GM23338 (cell line): ENCODE results near the gene TCF7L1. TPM values are rescaled to one million over a fixed set of nuclear protein-coding genes. Genes with fewer than 3 reads are reported as not detected.

Source experiments
- ATAC-seq: fragments of 200-7000 bp; cut with Tn5 transposase; 3 replicates; pipeline ENCODE4 v1.9.1; 2020
- DNase-seq: peaks from one replicate; pipeline ENCODE4 v3.0.0-alpha.2; 2015; ENCODE audit warnings: low spot score
- H2AFZ ChIP-seq: fragments of 200-600 bp; sonication (generic); 2 replicates; pipeline ENCODE4 v1.8.0; 2016; ENCODE audit warnings: antibody characterized with exemption, mild to moderate bottlenecking, moderate library complexity
- H3F3A ChIP-seq: fragments of 200-600 bp; sonication (generic); replicated peaks from 2 replicates; pipeline ENCODE4 v1.8.0; 2017; ENCODE audit warnings: antibody characterized with exemption, mixed run types, low read depth
- H3K27ac ChIP-seq: fragments of 200-600 bp; sonication (generic); 2 replicates; pipeline ENCODE4 v1.6.1; 2016; ENCODE audit warnings: low read depth
- H3K27me3 ChIP-seq: fragments of 200-600 bp; sonication (generic); 2 replicates; pipeline ENCODE4 v1.8.0; 2016; ENCODE audit warnings: mild to moderate bottlenecking, mixed run types, moderate library complexity; ENCODE audit not compliant: insufficient read depth
- H3K36me3 ChIP-seq: fragments of 200-600 bp; sonication (generic); 2 replicates; pipeline ENCODE4 v1.8.0; 2016; ENCODE audit warnings: mild to moderate bottlenecking; ENCODE audit not compliant: insufficient read depth
- H3K4me1 ChIP-seq: fragments of 200-600 bp; sonication (generic); 2 replicates; pipeline ENCODE4 v1.8.0; 2016; ENCODE audit warnings: mild to moderate bottlenecking, moderate library complexity; ENCODE audit not compliant: insufficient read depth
- H3K4me2 ChIP-seq: fragments of 200-600 bp; sonication (generic); 2 replicates; pipeline ENCODE4 v1.7.1; 2017; ENCODE audit warnings: mixed run types
- H3K4me3 ChIP-seq: fragments of 200-600 bp; sonication (generic); 2 replicates; pipeline ENCODE4 v1.6.1; 2016; ENCODE audit warnings: mixed run types
- H3K79me2 ChIP-seq: fragments of 200-600 bp; sonication (generic); replicated peaks from 2 replicates; pipeline ENCODE4 v1.8.0; 2017; ENCODE audit warnings: mild to moderate bottlenecking; ENCODE audit not compliant: insufficient read depth
- H3K9me2 ChIP-seq: fragments of 200-600 bp; sonication (generic); 2 replicates; pipeline ENCODE4 v1.8.0; 2017; ENCODE audit not compliant: insufficient read depth
- H4K20me1 ChIP-seq: fragments of 200-600 bp; sonication (generic); replicated peaks from 2 replicates; pipeline ENCODE4 v1.8.0; 2017; ENCODE audit warnings: mild to moderate bottlenecking; ENCODE audit not compliant: insufficient read depth
- H3K27ac Mint-ChIP-seq: 2 replicates; pipeline ENCODE4 v1.8.0; 2020; ENCODE audit warnings: inconsistent platforms, mild to moderate bottlenecking, moderate library complexity, mixed read lengths
- H3K27me3 Mint-ChIP-seq: 3 replicates; pipeline ENCODE4 v1.8.0; 2022; ENCODE audit warnings: low read depth, mild to moderate bottlenecking, moderate library complexity, mixed read lengths, inconsistent platforms; ENCODE audit not compliant: insufficient read depth, poor library complexity
- H3K36me3 Mint-ChIP-seq: 3 replicates; pipeline ENCODE4 v1.8.0; 2021; ENCODE audit warnings: low read depth, mild to moderate bottlenecking, inconsistent platforms, moderate library complexity, mixed read lengths
- H3K4me1 Mint-ChIP-seq: 3 replicates; pipeline ENCODE4 v1.8.0; 2020; ENCODE audit warnings: mild to moderate bottlenecking, inconsistent platforms, mixed read lengths
- H3K4me3 Mint-ChIP-seq: 3 replicates; pipeline ENCODE4 v1.8.0; 2021; ENCODE audit warnings: moderate library complexity, mild to moderate bottlenecking, inconsistent platforms, mixed read lengths
- H3K9me3 Mint-ChIP-seq: 3 replicates; pipeline ENCODE4 v1.8.0; 2020; ENCODE audit warnings: moderate library complexity, mild to moderate bottlenecking, inconsistent platforms, mixed read lengths
- CTCF ChIP-seq, 2 experiments: fragments of 200-600 bp in 1 of 2; sonication (generic) in 1 of 2; conservative IDR thresholded peaks; 2 replicates each; pipeline versions ENCODE4 v1.5.1 to v1.6.1; 2016 to 2017; ENCODE audit warnings: antibody characterized with exemption in 2 of 2, low read depth in 2 of 2, mild to moderate bottlenecking in 2 of 2, moderate library complexity in 1 of 2
- ETS1 ChIP-seq: IDR thresholded peaks from 2 replicates; pipeline ENCODE4 v1.6.1; 2016; ENCODE audit warnings: antibody characterized with exemption
- EZH2 ChIP-seq: fragments of 200-600 bp; sonication (generic); IDR thresholded peaks from one replicate; pipeline ENCODE4 v1.8.0; 2017; ENCODE audit warnings: antibody characterized with exemption, mild to moderate bottlenecking, low read depth; ENCODE audit not compliant: unreplicated experiment
- REST ChIP-seq: IDR thresholded peaks from one replicate; pipeline ENCODE4 v1.6.1; 2018; ENCODE audit warnings: antibody characterized with exemption; ENCODE audit not compliant: unreplicated experiment
- ZNF114 ChIP-seq: fragments of 250-450 bp; sonication (Bioruptor Pico); IDR thresholded peaks from 2 replicates; pipeline ENCODE4 v1.5.0; 2020; ENCODE audit warnings: mild to moderate bottlenecking, moderate library complexity
- polyA plus RNA-seq: library from polyadenylated mRNA; unstranded; fragments of >200 nt; fragmentation: Nextera tagmentation; extraction: Ambion mirVana; gene quantifications from 2 replicates; pipeline ENCODE4 v1.2.1, GENCODE V29; 2016
- total RNA-seq: library from RNA; depleted of rRNA; stranded (reverse); fragments of >200 nt; shearing (Covaris generic); gene quantifications from 2 replicates; pipeline ENCODE4 v1.2.3, GENCODE V29; 2014
- TF ChIP-seq, protein P1 (sequence below): fragments of 250-450 bp; sonication (Bioruptor Pico); IDR thresholded peaks from 2 replicates; pipeline ENCODE4 v1.5.0; 2020; ENCODE audit warnings: mild to moderate bottlenecking, moderate library complexity

Gene TCF7L1
- total and polyA plus RNA-seq, 2 experiments from 2014 or later: 47.3 to 101 TPM

DNA sequence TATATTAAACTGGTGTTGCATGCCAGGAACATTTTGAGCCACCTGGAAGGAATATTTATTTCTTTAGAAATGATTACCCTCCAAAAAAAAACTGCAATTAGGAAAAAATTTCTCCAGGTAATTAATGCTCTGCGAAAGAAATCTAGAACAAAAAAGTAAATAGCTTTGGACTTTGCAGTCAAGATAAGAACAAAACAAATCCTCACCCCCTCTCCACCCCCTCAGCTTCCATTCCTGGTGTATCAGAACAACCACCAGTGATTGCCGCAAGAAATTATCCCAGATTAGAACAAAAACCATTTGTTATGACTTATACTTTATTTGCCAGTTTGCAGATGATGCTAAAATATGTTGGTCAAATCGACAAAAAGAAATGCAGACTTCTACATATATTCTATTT is 17.0 kb upstream of the TCF7L1 start:
- ATAC-seq (no peak), DNase-seq (no peak)
- no peak overlapping the region for H3K27ac ChIP-seq
- H2AFZ ChIP-seq: no peak overlapping the region
- no peaks in the 10 kb centered on the region for H3K36me3 ChIP-seq
- H3F3A ChIP-seq: peaks cover 3% of the 10 kb centered on the region; the same call in 1 of the 2 replicates
- no peak overlapping the region for H3K4me2 ChIP-seq
- Mint-ChIP-seq H3K4me3 (no peak overlapping the region), H3K27ac (no peak overlapping the region), H3K4me1 (peaks cover 13% of the 10 kb centered on the region), H3K9me3 (no peaks in the 10 kb centered on the region), H3K27me3 (peaks cover 19% of the 10 kb centered on the region), H3K36me3 (no peaks in the 10 kb centered on the region)
- H3K4me3 ChIP-seq: no peak overlapping the region
- peaks cover 70% of the 10 kb centered on the region for H3K27me3 ChIP-seq
- peaks cover 9% of the 10 kb centered on the region; the same call in 1 of the 2 replicates for H3K9me2 ChIP-seq
- TF ChIP-seq ZNF114 (CRISPR knock-in tag) (no peak), REST (no peak), EZH2 (no peak), CTCF (conservative IDR thresholded peaks at IDR 0.05; ENCODE audit: low read depth in 2 of 2) (no peak), ETS1 (no peak)
- TF ChIP-seq, protein P1, sequence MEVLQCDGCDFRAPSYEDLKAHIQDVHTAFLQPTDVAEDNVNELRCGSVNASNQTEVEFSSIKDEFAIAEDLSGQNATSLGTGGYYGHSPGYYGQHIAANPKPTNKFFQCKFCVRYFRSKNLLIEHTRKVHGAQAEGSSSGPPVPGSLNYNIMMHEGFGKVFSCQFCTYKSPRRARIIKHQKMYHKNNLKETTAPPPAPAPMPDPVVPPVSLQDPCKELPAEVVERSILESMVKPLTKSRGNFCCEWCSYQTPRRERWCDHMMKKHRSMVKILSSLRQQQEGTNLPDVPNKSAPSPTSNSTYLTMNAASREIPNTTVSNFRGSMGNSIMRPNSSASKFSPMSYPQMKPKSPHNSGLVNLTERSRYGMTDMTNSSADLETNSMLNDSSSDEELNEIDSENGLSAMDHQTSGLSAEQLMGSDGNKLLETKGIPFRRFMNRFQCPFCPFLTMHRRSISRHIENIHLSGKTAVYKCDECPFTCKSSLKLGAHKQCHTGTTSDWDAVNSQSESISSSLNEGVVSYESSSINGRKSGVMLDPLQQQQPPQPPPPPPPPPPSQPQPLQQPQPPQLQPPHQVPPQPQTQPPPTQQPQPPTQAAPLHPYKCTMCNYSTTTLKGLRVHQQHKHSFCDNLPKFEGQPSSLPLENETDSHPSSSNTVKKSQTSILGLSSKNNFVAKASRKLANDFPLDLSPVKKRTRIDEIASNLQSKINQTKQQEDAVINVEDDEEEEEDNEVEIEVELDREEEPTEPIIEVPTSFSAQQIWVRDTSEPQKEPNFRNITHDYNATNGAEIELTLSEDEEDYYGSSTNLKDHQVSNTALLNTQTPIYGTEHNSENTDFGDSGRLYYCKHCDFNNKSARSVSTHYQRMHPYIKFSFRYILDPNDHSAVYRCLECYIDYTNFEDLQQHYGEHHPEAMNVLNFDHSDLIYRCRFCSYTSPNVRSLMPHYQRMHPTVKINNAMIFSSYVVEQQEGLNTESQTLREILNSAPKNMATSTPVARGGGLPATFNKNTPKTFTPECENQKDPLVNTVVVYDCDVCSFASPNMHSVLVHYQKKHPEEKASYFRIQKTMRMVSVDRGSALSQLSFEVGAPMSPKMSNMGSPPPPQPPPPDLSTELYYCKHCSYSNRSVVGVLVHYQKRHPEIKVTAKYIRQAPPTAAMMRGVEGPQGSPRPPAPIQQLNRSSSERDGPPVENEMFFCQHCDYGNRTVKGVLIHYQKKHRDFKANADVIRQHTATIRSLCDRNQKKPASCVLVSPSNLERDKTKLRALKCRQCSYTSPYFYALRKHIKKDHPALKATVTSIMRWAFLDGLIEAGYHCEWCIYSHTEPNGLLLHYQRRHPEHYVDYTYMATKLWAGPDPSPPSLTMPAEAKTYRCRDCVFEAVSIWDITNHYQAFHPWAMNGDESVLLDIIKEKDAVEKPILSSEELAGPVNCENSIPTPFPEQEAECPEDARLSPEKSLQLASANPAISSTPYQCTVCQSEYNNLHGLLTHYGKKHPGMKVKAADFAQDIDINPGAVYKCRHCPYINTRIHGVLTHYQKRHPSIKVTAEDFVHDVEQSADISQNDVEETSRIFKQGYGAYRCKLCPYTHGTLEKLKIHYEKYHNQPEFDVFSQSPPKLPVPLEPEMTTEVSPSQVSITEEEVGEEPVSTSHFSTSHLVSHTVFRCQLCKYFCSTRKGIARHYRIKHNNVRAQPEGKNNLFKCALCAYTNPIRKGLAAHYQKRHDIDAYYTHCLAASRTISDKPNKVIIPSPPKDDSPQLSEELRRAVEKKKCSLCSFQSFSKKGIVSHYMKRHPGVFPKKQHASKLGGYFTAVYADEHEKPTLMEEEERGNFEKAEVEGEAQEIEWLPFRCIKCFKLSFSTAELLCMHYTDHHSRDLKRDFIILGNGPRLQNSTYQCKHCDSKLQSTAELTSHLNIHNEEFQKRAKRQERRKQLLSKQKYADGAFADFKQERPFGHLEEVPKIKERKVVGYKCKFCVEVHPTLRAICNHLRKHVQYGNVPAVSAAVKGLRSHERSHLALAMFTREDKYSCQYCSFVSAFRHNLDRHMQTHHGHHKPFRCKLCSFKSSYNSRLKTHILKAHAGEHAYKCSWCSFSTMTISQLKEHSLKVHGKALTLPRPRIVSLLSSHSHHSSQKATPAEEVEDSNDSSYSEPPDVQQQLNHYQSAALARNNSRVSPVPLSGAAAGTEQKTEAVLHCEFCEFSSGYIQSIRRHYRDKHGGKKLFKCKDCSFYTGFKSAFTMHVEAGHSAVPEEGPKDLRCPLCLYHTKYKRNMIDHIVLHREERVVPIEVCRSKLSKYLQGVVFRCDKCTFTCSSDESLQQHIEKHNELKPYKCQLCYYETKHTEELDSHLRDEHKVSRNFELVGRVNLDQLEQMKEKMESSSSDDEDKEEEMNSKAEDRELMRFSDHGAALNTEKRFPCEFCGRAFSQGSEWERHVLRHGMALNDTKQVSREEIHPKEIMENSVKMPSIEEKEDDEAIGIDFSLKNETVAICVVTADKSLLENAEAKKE: no peak
- no peaks in the 10 kb centered on the region for H4K20me1 ChIP-seq
- no peaks in the 10 kb centered on the region for H3K79me2 ChIP-seq
- H3K4me1 ChIP-seq: peaks cover 9% of the 10 kb centered on the region
